ENCODE results near the gene NDST4.

DNA sequence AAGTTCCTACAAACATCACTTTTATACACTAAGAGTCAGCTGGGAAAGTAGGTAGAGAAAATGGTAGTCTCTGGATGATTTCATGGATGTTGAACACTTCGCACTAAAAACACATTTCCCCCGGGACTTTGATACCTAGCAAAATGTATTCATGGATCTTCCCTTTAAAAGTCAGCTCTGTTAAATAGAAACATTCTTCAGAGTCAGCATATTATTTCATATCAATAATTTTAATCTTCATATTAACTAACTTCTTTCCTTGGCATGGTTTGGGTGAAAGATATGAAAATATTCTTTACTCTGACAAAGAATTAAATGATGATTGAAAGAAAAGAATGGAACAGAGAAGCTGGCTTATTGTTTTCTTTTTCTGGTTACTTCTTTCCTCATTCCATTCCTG is 185.5 kb downstream of the NDST4 start:
- TF ChIP-seq, protein P1, sequence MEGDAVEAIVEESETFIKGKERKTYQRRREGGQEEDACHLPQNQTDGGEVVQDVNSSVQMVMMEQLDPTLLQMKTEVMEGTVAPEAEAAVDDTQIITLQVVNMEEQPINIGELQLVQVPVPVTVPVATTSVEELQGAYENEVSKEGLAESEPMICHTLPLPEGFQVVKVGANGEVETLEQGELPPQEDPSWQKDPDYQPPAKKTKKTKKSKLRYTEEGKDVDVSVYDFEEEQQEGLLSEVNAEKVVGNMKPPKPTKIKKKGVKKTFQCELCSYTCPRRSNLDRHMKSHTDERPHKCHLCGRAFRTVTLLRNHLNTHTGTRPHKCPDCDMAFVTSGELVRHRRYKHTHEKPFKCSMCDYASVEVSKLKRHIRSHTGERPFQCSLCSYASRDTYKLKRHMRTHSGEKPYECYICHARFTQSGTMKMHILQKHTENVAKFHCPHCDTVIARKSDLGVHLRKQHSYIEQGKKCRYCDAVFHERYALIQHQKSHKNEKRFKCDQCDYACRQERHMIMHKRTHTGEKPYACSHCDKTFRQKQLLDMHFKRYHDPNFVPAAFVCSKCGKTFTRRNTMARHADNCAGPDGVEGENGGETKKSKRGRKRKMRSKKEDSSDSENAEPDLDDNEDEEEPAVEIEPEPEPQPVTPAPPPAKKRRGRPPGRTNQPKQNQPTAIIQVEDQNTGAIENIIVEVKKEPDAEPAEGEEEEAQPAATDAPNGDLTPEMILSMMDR (optimal IDR thresholded peaks at IDR 0.05 in 1 of 3, IDR thresholded peaks at IDR 0.05 in 1 of 3, conservative IDR thresholded peaks at IDR 0.05 in 1 of 3; ENCODE audit: extremely low read depth in 1 of 3, insufficient read depth in 2 of 3, low read length in 3 of 3) = no peak
- no peak for TF ChIP-seq EZH2 (IDR thresholded peaks at IDR 0.05; ENCODE audit: low read length)

All from keratinocyte (primary cell).